ENCODE data around the gene INSR. TPM values are rescaled to one million over a fixed set of nuclear protein-coding genes. Genes with fewer than 3 reads are reported as not detected.

INSR gene
- total RNA-seq, 4 donors from 2014 or later = 150 to 420 (median 196) TPM

GRCh38 chr19:7216373-7216902 lies 77.8 kb downstream of the INSR start:
- no peak for TF ChIP-seq POLR2A (IDR thresholded peaks at IDR 0.05)
- TF ChIP-seq EP300 (IDR thresholded peaks at IDR 0.05) = no peak
- no peak for TF ChIP-seq CTCF (IDR thresholded peaks at IDR 0.05)
- peaks cover 0 to 33% (median 3%) of the 10 kb centered on the region in 4 donors for H3K4me1 ChIP-seq
- no peaks in the 10 kb centered on the region for H3K9me3 ChIP-seq
- no peaks in the 10 kb centered on the region for H3K27me3 ChIP-seq
- WGBS, 2 donors = 88 to 94% methylated on average over 15 of the region's 15 CpGs
- DNase-seq (ENCODE audit: low spot score in 2 of 2) = no peak
- H3K27ac ChIP-seq = no peak overlapping the region
- H3K36me3 ChIP-seq = no peaks in the 10 kb centered on the region
- no peak overlapping the region for H3K4me3 ChIP-seq

GRCh38 chr19:7215176-7215575 lies 79.0 kb downstream of the INSR start:
- WGBS, 2 donors = 62 to 66% methylated on average over 7 of the region's 7 CpGs
- TF ChIP-seq POLR2A (IDR thresholded peaks at IDR 0.05) (no peak), EP300 (IDR thresholded peaks at IDR 0.05) (no peak), CTCF (IDR thresholded peaks at IDR 0.05) (no peak)
- no peaks in the 10 kb centered on the region for H3K9me3 ChIP-seq
- H3K27ac ChIP-seq = no peak overlapping the region
- no peaks in the 10 kb centered on the region for H3K27me3 ChIP-seq
- H3K4me1 ChIP-seq = peaks cover 0 to 44% (median 5%) of the 10 kb centered on the region in 4 donors
- no peak for DNase-seq (ENCODE audit: low spot score in 2 of 2)
- no peaks in the 10 kb centered on the region for H3K36me3 ChIP-seq
- no peak overlapping the region for H3K4me3 ChIP-seq

- no peaks in the 10 kb centered on the region for H3K27me3 ChIP-seq
- WGBS, 2 donors = 75 to 79% methylated on average over 10 of the region's 10 CpGs
- no peak for TF ChIP-seq EP300 (IDR thresholded peaks at IDR 0.05)
- TF ChIP-seq CTCF (IDR thresholded peaks at IDR 0.05) = no peak
- TF ChIP-seq POLR2A (IDR thresholded peaks at IDR 0.05) = no peak
- H3K36me3 ChIP-seq = no peaks in the 10 kb centered on the region
- DNase-seq (ENCODE audit: low spot score in 2 of 2) = no peak
- no peaks in the 10 kb centered on the region for H3K9me3 ChIP-seq
- no peak overlapping the region for H3K4me3 ChIP-seq
- peak overlapping the region in 1 of 4 donors; percentile 24 for H3K27ac ChIP-seq
- H3K4me1 ChIP-seq = peaks cover 0 to 44% (median 5%) of the 10 kb centered on the region in 4 donors
Measured at GRCh38 chr19:7214324-7215089, 79.7 kb downstream of the INSR start.

- H3K27ac ChIP-seq = peak overlapping the region in 1 of 4 donors; percentile 24
Measured at GRCh38 chr19:7213628-7214323, 80.4 kb downstream of the INSR start.

More at GRCh38 chr19:7213628-7214323, 80.4 kb downstream of the INSR start:
- TF ChIP-seq POLR2A (IDR thresholded peaks at IDR 0.05) (no peak), CTCF (IDR thresholded peaks at IDR 0.05) (no peak), EP300 (IDR thresholded peaks at IDR 0.05) (no peak)
- no peak for DNase-seq (ENCODE audit: low spot score in 2 of 2)
- Histone ChIP-seq H3K4me1 (peaks cover 0 to 44% (median 5%) of the 10 kb centered on the region in 4 donors), H3K27me3 (no peaks in the 10 kb centered on the region), H3K36me3 (no peaks in the 10 kb centered on the region), H3K9me3 (no peaks in the 10 kb centered on the region), H3K4me3 (no peak overlapping the region)
- 77 to 78% methylated on average over 14 of the region's 14 CpGs for WGBS, 2 donors
